Measurements from ENCODE around the gene AK9. TPM values are rescaled to one million over a fixed set of nuclear protein-coding genes. Genes with fewer than 3 reads are reported as not detected.

The AK9 gene
- total RNA-seq, 1 experiment from 2014 or later: 2.3 TPM

DNA sequence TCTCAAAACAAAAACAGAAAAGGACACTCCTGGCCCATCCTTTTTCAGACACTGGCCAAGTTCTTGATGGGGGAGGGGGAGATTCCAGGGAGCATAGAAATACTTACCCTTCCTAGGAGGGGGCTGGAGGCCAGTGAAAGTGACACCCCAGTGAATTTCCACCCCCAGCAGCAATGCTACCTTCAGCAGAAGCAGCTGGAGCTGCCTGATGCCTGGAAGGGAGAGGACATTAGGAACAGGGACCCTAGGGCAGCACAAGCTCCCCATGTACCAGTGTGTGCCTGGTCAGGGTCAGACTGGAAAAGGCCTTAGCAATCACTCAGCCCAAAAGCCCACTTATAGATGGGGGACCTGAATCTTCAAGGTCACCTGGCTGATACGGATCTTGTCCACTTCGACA is 237.8 kb downstream of the AK9 start:
- Histone ChIP-seq H3K4me1 (ENCODE audit: control insufficient read depth, insufficient read depth, low read length) (peaks cover 22% of the 10 kb centered on the region), H3K4me3 (ENCODE audit: low read depth in 2 of 2, low read length in 2 of 2) (no peak overlapping the region), H3K9me3 (ENCODE audit: control insufficient read depth, insufficient read depth, low read depth, low read length) (no peaks in the 10 kb centered on the region), H3K27ac (ENCODE audit: low read length) (no peak overlapping the region), H3K36me3 (ENCODE audit: control insufficient read depth, insufficient read depth, low read length) (no peaks in the 10 kb centered on the region), H3K27me3 (ENCODE audit: control insufficient read depth, insufficient read depth, low read length) (no peaks in the 10 kb centered on the region)
- intact Hi-C loops (cut with micrococcal nuclease; ENCODE audit: unreplicated experiment): no loop called here
- DNase-seq (ENCODE audit: low read depth, low spot score) (no peak), ATAC-seq (no peak)
- ChIA-PET CTCF (no interaction called here), POLR2A (no interaction called here)
- BruUV-seq (replicated peaks): no TSS peak
- TF ChIP-seq POLR2AphosphoS5 (IDR thresholded peaks at IDR 0.05; ENCODE audit: low read depth, low read length): no peak
- TF ChIP-seq CTCF (IDR thresholded peaks at IDR 0.05): no peak
- TF ChIP-seq, protein P1, sequence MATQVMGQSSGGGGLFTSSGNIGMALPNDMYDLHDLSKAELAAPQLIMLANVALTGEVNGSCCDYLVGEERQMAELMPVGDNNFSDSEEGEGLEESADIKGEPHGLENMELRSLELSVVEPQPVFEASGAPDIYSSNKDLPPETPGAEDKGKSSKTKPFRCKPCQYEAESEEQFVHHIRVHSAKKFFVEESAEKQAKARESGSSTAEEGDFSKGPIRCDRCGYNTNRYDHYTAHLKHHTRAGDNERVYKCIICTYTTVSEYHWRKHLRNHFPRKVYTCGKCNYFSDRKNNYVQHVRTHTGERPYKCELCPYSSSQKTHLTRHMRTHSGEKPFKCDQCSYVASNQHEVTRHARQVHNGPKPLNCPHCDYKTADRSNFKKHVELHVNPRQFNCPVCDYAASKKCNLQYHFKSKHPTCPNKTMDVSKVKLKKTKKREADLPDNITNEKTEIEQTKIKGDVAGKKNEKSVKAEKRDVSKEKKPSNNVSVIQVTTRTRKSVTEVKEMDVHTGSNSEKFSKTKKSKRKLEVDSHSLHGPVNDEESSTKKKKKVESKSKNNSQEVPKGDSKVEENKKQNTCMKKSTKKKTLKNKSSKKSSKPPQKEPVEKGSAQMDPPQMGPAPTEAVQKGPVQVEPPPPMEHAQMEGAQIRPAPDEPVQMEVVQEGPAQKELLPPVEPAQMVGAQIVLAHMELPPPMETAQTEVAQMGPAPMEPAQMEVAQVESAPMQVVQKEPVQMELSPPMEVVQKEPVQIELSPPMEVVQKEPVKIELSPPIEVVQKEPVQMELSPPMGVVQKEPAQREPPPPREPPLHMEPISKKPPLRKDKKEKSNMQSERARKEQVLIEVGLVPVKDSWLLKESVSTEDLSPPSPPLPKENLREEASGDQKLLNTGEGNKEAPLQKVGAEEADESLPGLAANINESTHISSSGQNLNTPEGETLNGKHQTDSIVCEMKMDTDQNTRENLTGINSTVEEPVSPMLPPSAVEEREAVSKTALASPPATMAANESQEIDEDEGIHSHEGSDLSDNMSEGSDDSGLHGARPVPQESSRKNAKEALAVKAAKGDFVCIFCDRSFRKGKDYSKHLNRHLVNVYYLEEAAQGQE (IDR thresholded peaks at IDR 0.05; ENCODE audit: insufficient read depth in 1 of 2, low read depth in 2 of 2, low read length in 1 of 2): no peak
- in situ Hi-C loops (cut with HindIII; ENCODE audit: low pct_unique_long_range_greater_than_20kb, low sequenced_read_pairs): no loop called here

DNA sequence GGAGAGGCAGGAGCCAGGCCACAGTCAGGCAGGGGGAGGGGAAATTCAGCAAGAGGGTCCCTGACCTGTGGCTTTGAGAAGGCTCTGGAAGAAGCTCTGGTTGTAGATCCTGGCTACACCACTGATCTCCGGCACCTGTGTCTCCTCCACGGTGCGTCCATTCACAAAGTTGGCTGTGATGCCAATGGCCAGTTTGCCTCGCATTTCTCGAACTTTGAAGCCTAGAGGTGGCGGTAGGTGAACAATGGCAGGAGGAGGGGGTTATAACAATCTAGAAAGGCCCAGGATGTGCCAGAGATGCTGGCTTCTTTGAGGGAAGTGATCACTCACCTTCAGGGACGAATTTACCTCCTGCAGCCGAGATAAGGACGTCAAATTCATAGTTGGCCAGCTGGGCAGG is 238.8 kb downstream of the AK9 start:
- in situ Hi-C loops (cut with HindIII; ENCODE audit: low pct_unique_long_range_greater_than_20kb, low sequenced_read_pairs) (no loop called here), intact Hi-C loops (cut with micrococcal nuclease; ENCODE audit: unreplicated experiment) (no loop called here)
- ATAC-seq (no peak), DNase-seq (ENCODE audit: low read depth, low spot score) (no peak)
- no TSS peak for BruUV-seq (replicated peaks)
- no peaks in the 10 kb centered on the region for H3K36me3 ChIP-seq (ENCODE audit: control insufficient read depth, insufficient read depth, low read length)
- peaks cover 15% of the 10 kb centered on the region for H3K4me1 ChIP-seq (ENCODE audit: control insufficient read depth, insufficient read depth, low read length)
- CTCF ChIA-PET: no interaction called here
- TF ChIP-seq TCF7L2 (IDR thresholded peaks at IDR 0.05; ENCODE audit: low read depth, low read length): no peak
- no peak for TF ChIP-seq POLR2AphosphoS5 (IDR thresholded peaks at IDR 0.05; ENCODE audit: low read depth, low read length)
- TF ChIP-seq SIN3A (IDR thresholded peaks at IDR 0.05; ENCODE audit: borderline replicate concordance, insufficient read depth, low read depth, low read length): no peak
- TF ChIP-seq, protein P1 (IDR thresholded peaks at IDR 0.05; ENCODE audit: insufficient read depth in 1 of 2, low read depth in 2 of 2, low read length in 1 of 2): no peak
- TF ChIP-seq CTCF (IDR thresholded peaks at IDR 0.05): no peak
- POLR2A ChIA-PET: no interaction called here
- no peaks in the 10 kb centered on the region for H3K9me3 ChIP-seq (ENCODE audit: control insufficient read depth, insufficient read depth, low read depth, low read length)
- no peaks in the 10 kb centered on the region for H3K27me3 ChIP-seq (ENCODE audit: control insufficient read depth, insufficient read depth, low read length)
- no peak overlapping the region for H3K4me3 ChIP-seq (ENCODE audit: low read depth in 2 of 2, low read length in 2 of 2)
- H3K27ac ChIP-seq (ENCODE audit: low read length): no peak overlapping the region
